ENCODE measurements around the gene CACNA1I.

Gene CACNA1I

DNA sequence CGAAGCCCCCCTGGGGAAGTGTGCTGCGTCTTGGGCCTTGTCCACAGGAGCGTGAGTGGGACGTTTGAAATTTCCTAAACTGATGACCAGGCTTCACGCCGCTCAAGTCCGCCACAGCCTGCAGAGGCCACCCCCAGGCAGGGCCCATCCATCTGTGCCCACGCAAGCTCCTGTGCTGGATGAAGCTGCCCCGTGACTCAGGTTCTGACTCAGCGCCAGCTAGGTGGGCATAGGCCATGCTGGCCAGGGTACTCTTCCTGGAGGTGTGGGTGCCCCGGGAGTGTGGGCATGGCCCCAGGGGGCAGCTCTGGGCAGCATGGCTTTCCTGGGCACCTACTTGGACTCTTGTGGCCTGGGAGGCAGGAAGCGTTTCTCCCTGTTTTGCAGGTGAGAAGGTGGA, 134.8 kb downstream of the CACNA1I start:
- DNase-seq (ENCODE audit: low read depth), result no peak
- no peak overlapping the region for H3K4me3 ChIP-seq (ENCODE audit: low read depth, low read length)
- TF ChIP-seq, protein P1, sequence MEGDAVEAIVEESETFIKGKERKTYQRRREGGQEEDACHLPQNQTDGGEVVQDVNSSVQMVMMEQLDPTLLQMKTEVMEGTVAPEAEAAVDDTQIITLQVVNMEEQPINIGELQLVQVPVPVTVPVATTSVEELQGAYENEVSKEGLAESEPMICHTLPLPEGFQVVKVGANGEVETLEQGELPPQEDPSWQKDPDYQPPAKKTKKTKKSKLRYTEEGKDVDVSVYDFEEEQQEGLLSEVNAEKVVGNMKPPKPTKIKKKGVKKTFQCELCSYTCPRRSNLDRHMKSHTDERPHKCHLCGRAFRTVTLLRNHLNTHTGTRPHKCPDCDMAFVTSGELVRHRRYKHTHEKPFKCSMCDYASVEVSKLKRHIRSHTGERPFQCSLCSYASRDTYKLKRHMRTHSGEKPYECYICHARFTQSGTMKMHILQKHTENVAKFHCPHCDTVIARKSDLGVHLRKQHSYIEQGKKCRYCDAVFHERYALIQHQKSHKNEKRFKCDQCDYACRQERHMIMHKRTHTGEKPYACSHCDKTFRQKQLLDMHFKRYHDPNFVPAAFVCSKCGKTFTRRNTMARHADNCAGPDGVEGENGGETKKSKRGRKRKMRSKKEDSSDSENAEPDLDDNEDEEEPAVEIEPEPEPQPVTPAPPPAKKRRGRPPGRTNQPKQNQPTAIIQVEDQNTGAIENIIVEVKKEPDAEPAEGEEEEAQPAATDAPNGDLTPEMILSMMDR (IDR thresholded peaks at IDR 0.05; ENCODE audit: control insufficient read depth, extremely low read depth, insufficient read depth), result no peak

DNA sequence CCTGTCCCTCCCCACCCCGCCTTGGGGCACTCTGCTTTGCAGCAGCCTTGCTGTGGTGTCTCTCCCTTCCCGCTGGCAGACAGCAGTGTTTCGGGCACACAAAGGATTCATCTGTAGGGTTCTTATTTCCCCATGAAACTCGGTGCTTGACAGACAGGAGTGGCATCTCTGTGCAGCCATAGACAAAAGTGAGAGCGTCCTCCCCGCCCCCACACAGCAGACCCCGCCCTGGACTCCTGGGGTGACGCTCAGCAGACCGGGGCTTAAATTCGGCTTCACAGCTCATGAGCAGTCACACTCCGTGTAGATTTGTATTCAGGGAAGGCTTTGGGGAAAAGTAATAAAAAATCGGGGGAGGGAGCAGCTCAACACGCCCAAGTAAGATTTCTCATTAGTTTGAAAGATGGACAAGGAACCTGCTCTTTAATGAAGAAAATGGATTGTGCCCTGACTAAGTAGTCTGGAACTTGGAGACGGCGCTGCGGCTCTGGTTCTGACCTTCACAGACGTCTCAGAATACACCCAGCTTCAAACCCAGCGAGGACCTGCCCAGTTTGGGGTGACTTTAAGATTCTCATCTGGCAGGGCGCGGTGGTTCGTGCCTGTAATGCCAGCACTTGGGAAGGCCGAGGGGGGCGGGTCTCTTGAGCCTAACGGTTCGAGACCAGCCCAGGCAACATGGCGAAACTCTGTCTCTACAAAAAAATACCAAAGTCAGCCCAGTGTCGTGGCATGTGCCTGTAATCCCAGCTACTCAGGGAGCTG, 136.0 kb downstream of the CACNA1I start:
- H3K4me3 ChIP-seq (ENCODE audit: low read depth, low read length), result no peak overlapping the region
- no peak for DNase-seq (ENCODE audit: low read depth)
- TF ChIP-seq, protein P1 (IDR thresholded peaks at IDR 0.05; ENCODE audit: control insufficient read depth, extremely low read depth, insufficient read depth), result no peak

DNA sequence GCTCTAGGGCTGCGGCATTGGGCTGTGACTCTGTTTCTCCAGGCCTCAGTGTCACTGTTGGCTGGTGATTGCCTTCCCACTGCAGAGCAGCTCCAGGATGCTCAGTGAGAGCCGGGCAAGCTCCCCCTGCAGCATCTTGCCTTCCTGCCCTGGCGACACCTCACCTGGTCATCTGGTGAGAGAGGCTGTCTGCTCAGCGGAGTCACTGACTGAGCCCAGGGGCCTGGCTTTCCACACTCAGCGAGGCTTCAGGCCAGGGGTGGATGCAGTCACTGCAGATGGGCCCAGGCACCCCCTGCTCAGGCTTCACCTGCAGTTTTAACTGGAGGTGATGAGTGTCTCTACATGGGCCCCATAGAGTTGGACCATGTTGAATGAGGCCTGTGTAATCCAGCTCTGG, 136.8 kb downstream of the CACNA1I start:
- DNase-seq (ENCODE audit: low read depth), result no peak
- TF ChIP-seq, protein P1 (IDR thresholded peaks at IDR 0.05; ENCODE audit: control insufficient read depth, extremely low read depth, insufficient read depth), result no peak
- no peak overlapping the region for H3K4me3 ChIP-seq (ENCODE audit: low read depth, low read length)

DNA sequence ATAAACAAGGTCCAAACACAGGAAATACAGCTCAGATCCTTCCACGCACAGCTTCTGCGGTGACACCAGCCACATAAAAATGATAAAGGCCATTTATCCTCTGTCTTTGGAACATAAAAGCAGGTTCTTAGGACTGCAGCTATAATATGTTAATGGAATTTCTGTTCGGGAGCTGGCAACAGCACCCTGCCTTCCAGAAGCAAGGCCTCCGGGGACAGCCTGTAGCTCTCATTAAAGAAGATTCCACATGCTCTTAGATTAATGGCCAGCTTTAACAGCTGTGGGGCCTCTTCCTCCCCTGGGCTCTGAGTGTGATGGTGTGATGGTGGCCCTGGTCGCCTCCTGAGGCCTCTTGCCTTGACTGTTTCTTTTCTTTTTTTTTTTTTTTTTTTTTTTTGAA, 137.3 kb downstream of the CACNA1I start:
- TF ChIP-seq, protein P1 (IDR thresholded peaks at IDR 0.05; ENCODE audit: control insufficient read depth, extremely low read depth, insufficient read depth), result no peak
- H3K4me3 ChIP-seq (ENCODE audit: low read depth, low read length), result no peak overlapping the region
- DNase-seq (ENCODE audit: low read depth), result no peak

DNA sequence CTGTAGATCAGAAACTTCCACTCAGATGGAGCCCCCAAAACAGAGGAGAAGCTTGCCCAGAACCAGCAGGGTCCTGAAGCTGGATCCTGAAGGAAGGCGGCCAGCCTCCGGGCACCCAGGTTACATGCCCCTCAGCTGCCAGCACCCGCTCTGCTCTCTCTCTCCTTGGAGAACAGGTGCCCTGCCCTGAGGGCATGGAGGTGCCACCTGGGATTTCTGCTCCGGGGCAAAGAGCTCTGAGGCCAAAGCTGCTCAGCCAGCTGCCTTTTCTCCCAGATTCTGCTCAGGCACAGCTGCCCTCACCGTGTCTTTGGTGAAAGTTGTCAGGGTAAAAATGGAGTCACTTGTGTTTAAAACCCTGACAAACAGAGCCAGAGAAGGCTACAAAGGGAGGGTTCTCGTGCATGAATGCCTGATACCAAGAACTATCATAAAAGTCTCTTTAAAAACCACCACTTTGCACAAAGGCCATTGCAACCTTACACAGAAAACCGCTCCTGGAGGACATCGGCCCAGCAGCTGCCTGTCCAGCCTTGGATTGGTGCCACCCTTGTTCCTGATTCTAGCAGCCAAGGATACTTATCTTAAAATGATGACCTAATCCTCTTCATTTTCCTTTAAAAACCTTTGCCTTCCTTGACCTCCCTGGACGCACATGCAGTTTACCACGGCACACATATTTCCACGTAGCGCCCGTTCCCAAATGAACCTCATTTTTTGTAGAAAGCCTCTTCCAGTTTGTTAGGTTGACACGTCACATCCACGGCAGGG, 140.0 kb downstream of the CACNA1I start:
- no peak overlapping the region for H3K4me3 ChIP-seq (ENCODE audit: low read depth, low read length)
- TF ChIP-seq, protein P1 (IDR thresholded peaks at IDR 0.05; ENCODE audit: control insufficient read depth, extremely low read depth, insufficient read depth), result no peak
- DNase-seq (ENCODE audit: low read depth), result peak; percentile 11

DNA sequence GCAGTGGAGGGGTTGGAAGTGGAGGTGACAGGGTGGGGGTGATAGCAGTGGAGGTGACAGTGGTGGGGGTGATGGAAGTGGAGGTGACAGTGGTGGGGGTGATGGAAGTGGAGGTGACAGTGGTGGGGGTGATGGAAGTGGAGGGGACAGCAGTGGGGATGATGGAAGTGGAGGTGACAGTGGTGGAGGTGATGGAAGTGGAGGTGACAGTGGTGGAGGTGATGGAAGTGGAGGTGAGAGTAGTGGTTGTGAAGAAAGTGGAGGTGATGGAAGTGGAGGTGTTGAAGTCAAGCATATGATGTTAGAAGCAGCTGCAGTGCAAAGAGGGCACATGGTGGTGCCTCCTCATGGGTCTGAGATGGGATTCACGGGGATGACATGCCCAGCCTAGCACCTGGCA, 141.5 kb downstream of the CACNA1I start:
- TF ChIP-seq, protein P1 (IDR thresholded peaks at IDR 0.05; ENCODE audit: control insufficient read depth, extremely low read depth, insufficient read depth), result no peak
- no peak for DNase-seq (ENCODE audit: low read depth)
- no peak overlapping the region for H3K4me3 ChIP-seq (ENCODE audit: low read depth, low read length)

All from LNCaP clone FGC (cell line).